SU-DHL-6 (cell line): ENCODE measurements around the gene GJA3.

Experiments
- H2AFZ ChIP-seq: fragments of 200-600 bp; sonication (generic); 2 replicates; pipeline ENCODE4 v1.6.1; 2014; ENCODE audit warnings: low read depth, mild to moderate bottlenecking, moderate library complexity, mixed read lengths, antibody characterized with exemption, low read length; ENCODE audit not compliant: severe bottlenecking
- H3F3A ChIP-seq: fragments of 200-600 bp; shearing (Covaris generic); 2 replicates; pipeline ENCODE4 v1.6.0; 2016; ENCODE audit warnings: antibody characterized with exemption, mild to moderate bottlenecking; ENCODE audit not compliant: insufficient read depth
- H3K27ac ChIP-seq: fragments of 200-600 bp; sonication (generic); 2 replicates; pipeline ENCODE4 v1.5.1; 2016; ENCODE audit warnings: low read depth, mild to moderate bottlenecking, low read length, moderate library complexity, mixed read lengths
- H3K27me3 ChIP-seq: fragments of 200-600 bp; sonication (generic), shearing (Covaris generic); 2 replicates; pipeline ENCODE4 v1.6.0; 2014; ENCODE audit warnings: mild to moderate bottlenecking, low read length
- H3K36me3 ChIP-seq: fragments of 200-600 bp; sonication (generic); 2 replicates; pipeline ENCODE4 v1.6.1; 2014; ENCODE audit warnings: mild to moderate bottlenecking, low read length, mixed read lengths
- H3K4me2 ChIP-seq: fragments of 300-600, 200-600 bp; shearing (Covaris generic), sonication (generic); 2 replicates; pipeline ENCODE4 v1.6.0; 2014; ENCODE audit warnings: low read length, low read depth, mild to moderate bottlenecking; ENCODE audit not compliant: poor library complexity, severe bottlenecking
- H3K4me3 ChIP-seq: fragments of 200-600 bp; sonication (generic); 2 replicates; pipeline ENCODE4 v1.5.1; 2014; ENCODE audit warnings: antibody characterized with exemption, low read length, mild to moderate bottlenecking, mixed read lengths; ENCODE audit not compliant: insufficient read depth, poor library complexity, severe bottlenecking
- H3K79me2 ChIP-seq: fragments of 200-600 bp; sonication (generic); 2 replicates; pipeline ENCODE4 v1.6.1; 2014; ENCODE audit warnings: mild to moderate bottlenecking, low read length, moderate library complexity; ENCODE audit not compliant: insufficient read depth
- H3K9ac ChIP-seq: fragments of 200-600 bp; sonication (generic); 2 replicates; pipeline ENCODE4 v1.7.0; 2014; ENCODE audit warnings: mild to moderate bottlenecking, low read length
- H3K9me2 ChIP-seq: fragments of 200-600 bp; sonication (generic); replicated peaks from 2 replicates; pipeline ENCODE4 v1.6.1; 2014; ENCODE audit warnings: low read length; ENCODE audit not compliant: insufficient read depth
- H3K9me3 ChIP-seq: fragments of 200-600 bp; sonication (generic); 2 replicates; pipeline ENCODE4 v1.6.1; 2014; ENCODE audit warnings: low read length, mixed read lengths; ENCODE audit not compliant: insufficient read depth
- H4K20me1 ChIP-seq: fragments of 200-600 bp; sonication (generic); 2 replicates; pipeline ENCODE4 v1.6.1; 2014; ENCODE audit warnings: low read depth, mild to moderate bottlenecking, antibody characterized with exemption, low read length, moderate library complexity, mixed read lengths
- CTCF ChIP-seq: fragments of 200-600 bp; sonication (generic); IDR thresholded peaks from one replicate; pipeline ENCODE4 v1.5.1; 2017; ENCODE audit warnings: antibody characterized with exemption, mild to moderate bottlenecking, low read length, moderate library complexity; ENCODE audit not compliant: insufficient read depth, poor library complexity, severe bottlenecking
- EZH2phosphoT487 ChIP-seq: fragments of 200-600 bp; sonication (generic), shearing (Covaris generic); conservative IDR thresholded peaks from 2 replicates; pipeline ENCODE4 v1.6.1; 2018; ENCODE audit warnings: mild to moderate bottlenecking, antibody characterized with exemption, low read length, moderate library complexity, mixed read lengths

The GJA3 gene

GRCh38 chr13:20099319-20099718 is 61.5 kb downstream of the GJA3 start:
- Histone ChIP-seq H3K9ac (no peak overlapping the region), H3K9me3 (no peaks in the 10 kb centered on the region), H2AFZ (no peak overlapping the region), H3K9me2 (no peaks in the 10 kb centered on the region), H3K4me2 (no peak overlapping the region), H3K36me3 (no peaks in the 10 kb centered on the region), H3K27ac (no peak overlapping the region), H3K27me3 (no peaks in the 10 kb centered on the region), H3F3A (no peaks in the 10 kb centered on the region), H3K4me3 (no peak overlapping the region), H4K20me1 (no peaks in the 10 kb centered on the region), H3K79me2 (no peaks in the 10 kb centered on the region)
- TF ChIP-seq EZH2phosphoT487 (no peak), CTCF (no peak)

- Histone ChIP-seq H3K9me3 (no peaks in the 10 kb centered on the region), H3F3A (no peaks in the 10 kb centered on the region), H3K27ac (no peak overlapping the region), H3K9me2 (no peaks in the 10 kb centered on the region), H3K36me3 (no peaks in the 10 kb centered on the region), H3K4me2 (no peak overlapping the region), H4K20me1 (no peaks in the 10 kb centered on the region), H3K27me3 (no peaks in the 10 kb centered on the region), H3K4me3 (no peak overlapping the region), H2AFZ (no peak overlapping the region), H3K9ac (no peak overlapping the region), H3K79me2 (no peaks in the 10 kb centered on the region)
- no peak for TF ChIP-seq EZH2phosphoT487
- TF ChIP-seq CTCF: no peak
Observed at GRCh38 chr13:20093951-20094350, 66.9 kb downstream of the GJA3 start.

- H3K27ac ChIP-seq: no peak overlapping the region
- H4K20me1 ChIP-seq: no peaks in the 10 kb centered on the region; the same call in 1 of the 2 replicates
- H3K79me2 ChIP-seq: no peaks in the 10 kb centered on the region
- no peak overlapping the region for H3K4me2 ChIP-seq
- no peaks in the 10 kb centered on the region for H3F3A ChIP-seq
- no peaks in the 10 kb centered on the region for H3K27me3 ChIP-seq
- no peaks in the 10 kb centered on the region for H3K9me3 ChIP-seq
- TF ChIP-seq CTCF (no peak), EZH2phosphoT487 (no peak)
- no peak overlapping the region for H3K4me3 ChIP-seq
- H2AFZ ChIP-seq: no peak overlapping the region
- H3K9ac ChIP-seq: no peak overlapping the region
- H3K9me2 ChIP-seq: no peaks in the 10 kb centered on the region
- H3K36me3 ChIP-seq: peaks cover 14% of the 10 kb centered on the region; the same call in 1 of the 2 replicates
Observed at GRCh38 chr13:20090349-20090748, 70.5 kb downstream of the GJA3 start.
